ENCODE data around the gene DDX56.
"Not testable (repeated sequence)": the region's sequence is repeated elsewhere in the genome, so short reads cannot be mapped to it uniquely, and the experiment has no call there.

Gene DDX56

DNA sequence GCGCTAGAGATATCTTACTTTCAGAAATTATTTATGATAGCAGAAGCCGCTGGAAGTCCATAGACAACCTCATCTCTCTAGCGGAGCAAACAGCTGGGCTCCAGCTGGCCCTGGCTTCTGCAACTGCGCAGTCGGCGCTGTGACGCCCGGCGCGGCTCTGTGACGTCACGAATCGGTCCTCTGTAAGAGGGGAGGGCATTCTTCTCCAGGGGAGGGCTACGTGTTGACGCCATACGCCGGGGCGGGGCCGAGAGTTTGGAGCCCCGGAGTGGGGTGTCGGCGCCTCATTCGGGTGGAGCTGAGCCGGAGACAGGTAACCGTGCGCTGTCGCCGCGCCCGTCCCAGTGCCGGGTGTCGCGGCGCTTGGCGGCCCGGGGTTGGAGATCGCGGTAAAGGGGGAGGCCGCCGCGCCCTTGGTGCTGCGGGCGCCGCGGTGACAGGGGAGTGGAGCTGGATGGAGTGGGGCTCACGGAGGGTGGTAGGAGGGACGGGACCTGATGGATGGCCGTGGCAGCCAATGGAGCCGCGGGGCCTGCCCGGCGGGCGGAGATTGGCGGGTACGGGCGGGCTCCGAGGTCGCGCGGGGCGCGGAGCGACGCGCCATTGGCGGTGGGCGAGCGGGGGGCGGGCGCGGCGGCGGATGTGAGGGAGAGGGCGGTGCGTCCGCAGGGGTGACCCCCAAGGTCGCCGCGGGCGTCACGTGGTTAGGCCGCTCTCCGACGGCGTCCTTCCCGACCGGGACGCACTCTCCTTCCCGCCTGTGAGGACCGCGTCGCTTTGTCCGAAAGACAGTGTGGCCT is 32.8 kb upstream of the DDX56 start, which contains the start of gene OGDH:
OGDH (plus strand) TSS at position 287 of the 800 bp plus-strand sequence. CDS start 17,717 bp downstream, outside the sequence.
- peaks cover 1% of the 10 kb centered on the region for H3K27me3 Mint-ChIP-seq
- DNase-seq (peak; percentile 100), ATAC-seq (peak; percentile 99)
- peak within 1 kb of the TSS; percentile 93 for H3K4me3 Mint-ChIP-seq
- peak within 1 kb of the TSS; percentile 97 for H3K27ac Mint-ChIP-seq
- peaks cover 12% of the 10 kb centered on the region for H3K36me3 Mint-ChIP-seq (ENCODE audit: low read depth)
- H3K9me3 Mint-ChIP-seq, result no peaks in the 10 kb centered on the region
- H3K4me1 Mint-ChIP-seq, result peaks cover 47% of the 10 kb centered on the region

DNA sequence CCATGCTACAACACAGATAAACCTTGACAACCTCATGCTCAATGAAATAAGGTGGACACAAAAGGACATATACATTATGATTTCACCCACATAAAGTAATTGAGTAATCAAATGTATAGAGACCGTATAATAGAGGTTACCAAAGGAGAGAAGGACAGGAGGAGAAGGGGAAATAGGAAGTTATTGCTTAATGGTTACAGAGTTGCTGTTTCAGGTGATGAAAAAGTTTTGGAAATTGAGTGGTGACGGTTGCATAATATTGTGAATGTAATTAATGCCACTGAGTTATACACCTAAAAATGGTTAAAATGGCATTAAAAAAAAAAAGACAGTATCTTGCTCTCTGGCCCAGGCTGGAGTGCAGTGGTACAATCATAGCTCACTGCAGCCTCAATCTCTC is 31.2 kb upstream of the DDX56 start:
- Mint-ChIP-seq H3K9me3 (no peaks in the 10 kb centered on the region), H3K27me3 (peaks cover 1% of the 10 kb centered on the region), H3K36me3 (ENCODE audit: low read depth) (peaks cover 12% of the 10 kb centered on the region), H3K4me1 (peaks cover 43% of the 10 kb centered on the region), H3K27ac (no peak overlapping the region), H3K4me3 (peak overlapping the region; percentile 93)
- DNase-seq (no peak), ATAC-seq (no peak)

DNA sequence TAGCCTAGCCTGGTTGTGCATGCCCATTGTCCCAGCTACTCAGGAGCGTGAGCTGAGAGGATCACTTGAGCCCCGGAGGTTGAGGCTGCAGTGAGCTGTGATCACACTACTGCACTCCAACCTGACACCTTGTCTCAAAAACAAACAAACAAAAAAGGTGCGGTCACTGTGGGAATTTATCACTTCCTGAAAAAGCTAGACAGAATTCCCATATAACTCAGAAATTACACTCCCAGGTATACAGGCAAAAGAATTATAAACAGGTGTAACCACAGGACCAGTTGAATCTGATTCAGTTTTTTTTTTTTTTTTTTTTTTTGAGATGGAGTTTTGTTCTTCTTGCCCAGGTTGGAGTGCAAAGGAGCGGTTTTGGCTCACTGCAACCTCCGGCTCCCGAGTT is 29.5 kb upstream of the DDX56 start:
- DNase-seq (no peak), ATAC-seq (no peak)
- H3K4me1 Mint-ChIP-seq, result peaks cover 26% of the 10 kb centered on the region
- H3K9me3 Mint-ChIP-seq, result no peaks in the 10 kb centered on the region
- no peak overlapping the region for H3K4me3 Mint-ChIP-seq
- H3K27me3 Mint-ChIP-seq, result peaks cover 1% of the 10 kb centered on the region
- H3K36me3 Mint-ChIP-seq (ENCODE audit: low read depth), result peaks cover 9% of the 10 kb centered on the region
- no peak overlapping the region for H3K27ac Mint-ChIP-seq

DNA sequence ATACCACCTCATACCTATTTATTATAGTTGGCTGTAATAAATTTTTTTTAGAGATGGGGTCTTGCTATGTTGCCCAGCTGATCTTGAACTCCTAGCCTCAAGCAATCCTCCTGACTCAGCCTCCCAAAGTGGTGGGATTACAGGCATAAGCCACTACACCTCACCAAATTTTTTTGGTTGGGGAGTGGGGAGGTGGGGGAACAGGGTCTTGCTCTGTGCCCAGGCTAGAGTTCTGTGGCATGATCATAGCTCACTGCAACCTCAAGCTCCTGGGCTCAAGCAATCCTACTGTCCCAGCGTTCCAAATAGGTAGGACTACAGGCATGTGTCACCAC is 28.8 kb upstream of the DDX56 start:
- ATAC-seq (no peak), DNase-seq (no peak)
- Mint-ChIP-seq H3K36me3 (ENCODE audit: low read depth) (peaks cover 7% of the 10 kb centered on the region), H3K4me1 (peaks cover 20% of the 10 kb centered on the region), H3K27me3 (peaks cover 1% of the 10 kb centered on the region), H3K9me3 (no peaks in the 10 kb centered on the region), H3K27ac (no peak overlapping the region), H3K4me3 (no peak overlapping the region)

DNA sequence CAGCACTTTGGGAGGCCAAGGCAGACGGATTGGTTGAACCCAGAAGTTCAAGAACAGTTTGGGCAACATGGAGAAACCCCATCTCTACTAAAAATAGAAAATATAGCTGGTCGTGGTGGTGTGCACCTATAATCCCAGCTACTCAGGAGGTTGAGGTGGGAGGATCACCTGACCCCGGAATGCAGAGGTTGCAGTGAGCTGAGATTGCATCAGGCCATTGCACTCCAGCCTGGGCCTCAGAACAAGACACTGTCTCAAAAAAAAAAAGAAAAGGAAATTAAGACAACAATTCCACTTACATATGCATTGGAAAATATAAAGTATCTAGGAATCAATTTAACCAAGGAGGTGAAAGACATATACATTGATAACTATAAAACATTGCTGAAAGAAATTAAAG is 25.5 kb upstream of the DDX56 start:
- ATAC-seq, result no peak
- no peaks in the 10 kb centered on the region for H3K9me3 Mint-ChIP-seq
- H3K36me3 Mint-ChIP-seq (ENCODE audit: low read depth), result no peaks in the 10 kb centered on the region
- no peaks in the 10 kb centered on the region for H3K4me1 Mint-ChIP-seq
- H3K27ac Mint-ChIP-seq, result no peak overlapping the region
- H3K27me3 Mint-ChIP-seq, result no peaks in the 10 kb centered on the region
- no peak for DNase-seq
- no peak overlapping the region for H3K4me3 Mint-ChIP-seq

DNA sequence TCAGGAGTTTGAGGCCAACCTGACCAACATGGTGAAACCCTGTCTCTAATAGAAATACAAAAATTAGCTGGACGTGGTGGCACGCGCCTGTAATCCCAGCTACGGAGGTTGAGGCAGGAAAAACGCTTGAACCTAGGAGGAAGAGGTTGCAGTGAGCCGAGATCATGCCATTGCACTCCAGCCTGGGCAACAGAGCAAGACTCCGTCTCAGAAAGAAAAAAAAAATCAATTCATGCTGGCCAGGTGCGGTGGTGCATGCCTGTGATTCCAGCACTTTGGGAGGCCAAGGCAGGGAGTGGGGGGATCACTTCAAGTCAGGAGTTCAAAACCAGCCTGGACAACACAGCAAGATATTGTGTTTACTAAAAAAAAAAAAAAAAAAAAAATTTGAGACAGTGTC is 23.5 kb upstream of the DDX56 start:
- not testable (repeated sequence) for H3K27ac Mint-ChIP-seq; H3K36me3 Mint-ChIP-seq (ENCODE audit: low read depth); H3K4me1 Mint-ChIP-seq; H3K4me3 Mint-ChIP-seq; DNase-seq; H3K27me3 Mint-ChIP-seq; ATAC-seq; H3K9me3 Mint-ChIP-seq

DNA sequence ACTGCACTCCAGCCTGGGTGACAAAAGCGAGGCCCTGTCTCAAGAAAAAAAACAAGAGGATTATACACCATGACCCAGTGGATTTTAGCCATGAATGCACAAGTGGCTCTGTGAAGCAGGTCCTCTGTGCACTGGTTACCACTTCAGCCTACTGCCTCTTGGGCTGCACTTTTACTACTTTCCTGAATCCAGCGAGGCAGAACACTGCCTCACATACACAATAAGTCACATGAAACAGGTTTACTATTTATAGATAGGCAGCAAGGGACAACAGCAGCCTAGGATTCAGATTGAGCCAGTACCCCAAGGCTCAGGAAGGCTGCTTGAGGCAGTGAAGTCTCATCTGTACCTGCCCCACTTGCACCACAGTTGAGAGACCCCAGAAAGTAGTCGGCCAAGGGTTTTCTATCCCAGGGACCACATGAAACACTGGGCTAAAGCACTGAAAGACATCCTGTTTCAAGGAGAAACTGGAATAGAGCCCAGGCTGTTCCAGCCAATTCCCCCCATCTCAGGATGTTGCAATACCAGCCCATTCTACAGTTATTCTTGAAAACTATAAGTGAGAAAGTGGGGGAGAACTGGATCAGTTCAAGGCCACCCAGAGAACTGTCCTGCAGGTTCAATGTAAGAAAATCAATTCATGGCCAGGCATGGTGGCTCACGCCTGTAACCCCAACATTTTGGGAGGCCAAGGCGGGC is 22.4 kb upstream of the DDX56 start:
- Mint-ChIP-seq H3K36me3 (ENCODE audit: low read depth) (no peaks in the 10 kb centered on the region), H3K27ac (no peak overlapping the region), H3K4me3 (no peak overlapping the region), H3K9me3 (no peaks in the 10 kb centered on the region), H3K27me3 (no peaks in the 10 kb centered on the region), H3K4me1 (no peaks in the 10 kb centered on the region)
- DNase-seq (no peak), ATAC-seq (no peak)

DNA sequence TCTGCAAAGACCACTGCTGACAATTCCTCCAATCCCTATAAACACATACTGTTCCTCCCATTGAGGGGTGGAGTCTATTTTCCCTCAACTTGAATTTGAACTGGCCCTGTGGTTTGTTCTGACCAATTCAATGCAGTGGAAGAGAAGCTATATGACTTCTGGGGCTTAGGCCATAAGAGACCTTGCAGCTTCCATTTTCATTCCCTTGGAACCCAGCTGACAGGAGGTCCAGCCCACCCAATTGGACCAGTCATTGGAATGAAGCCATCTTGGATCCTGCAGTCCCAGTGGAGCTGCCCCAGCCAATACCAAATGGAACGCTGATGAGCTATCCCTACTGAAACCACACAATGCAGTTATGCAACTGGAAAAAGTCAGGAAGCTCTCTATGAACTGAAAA is 17.2 kb upstream of the DDX56 start:
- Mint-ChIP-seq H3K4me3 (no peak overlapping the region), H3K9me3 (no peaks in the 10 kb centered on the region), H3K27ac (no peak overlapping the region), H3K36me3 (ENCODE audit: low read depth) (no peaks in the 10 kb centered on the region), H3K27me3 (no peaks in the 10 kb centered on the region), H3K4me1 (no peaks in the 10 kb centered on the region)
- ATAC-seq (no peak), DNase-seq (no peak)

DNA sequence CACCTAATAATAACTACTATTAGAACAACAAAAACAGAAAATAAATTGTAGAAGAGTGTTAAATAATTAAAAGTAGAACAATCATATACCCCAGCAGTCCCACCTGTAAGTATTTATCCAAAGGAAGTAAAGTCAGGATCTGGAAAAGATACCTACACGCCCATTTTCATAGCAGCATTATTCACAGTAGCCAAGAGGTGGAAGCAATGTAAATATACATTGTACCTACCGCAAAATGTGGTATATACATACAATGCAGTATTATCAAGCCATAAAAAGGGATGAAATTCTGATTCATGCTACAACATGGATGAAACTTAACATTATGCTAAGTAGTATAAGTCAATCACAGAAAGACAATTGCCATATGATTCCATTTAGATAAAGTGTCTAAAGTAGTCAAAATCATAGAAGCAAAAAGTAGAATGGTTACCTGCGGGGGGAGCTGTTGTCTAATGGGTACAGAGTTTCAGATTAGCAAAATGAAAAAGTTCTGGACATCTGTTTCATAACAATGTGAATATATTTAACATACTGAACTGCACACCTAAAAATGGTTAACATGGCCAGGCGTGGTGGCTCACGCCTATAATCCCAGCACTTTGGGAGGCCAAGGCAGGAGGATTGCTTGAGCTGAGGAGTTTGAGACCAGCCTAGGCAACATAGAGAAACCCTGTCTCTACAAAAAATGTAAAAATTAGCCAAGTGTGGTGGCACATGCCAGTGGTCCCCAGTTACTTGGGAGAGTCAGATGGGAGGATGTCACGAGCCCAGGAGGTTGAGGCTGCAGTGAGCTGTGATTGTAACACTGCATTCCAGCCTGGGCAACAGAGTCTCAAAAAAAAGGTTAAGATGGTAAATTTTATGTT is 14.4 kb upstream of the DDX56 start:
- DNase-seq (peak; percentile 59), ATAC-seq (peak; percentile 46)
- Mint-ChIP-seq H3K9me3 (no peaks in the 10 kb centered on the region), H3K36me3 (ENCODE audit: low read depth) (no peaks in the 10 kb centered on the region), H3K27ac (no peak overlapping the region), H3K4me3 (no peak overlapping the region), H3K4me1 (peaks cover 4% of the 10 kb centered on the region), H3K27me3 (no peaks in the 10 kb centered on the region)

DNA sequence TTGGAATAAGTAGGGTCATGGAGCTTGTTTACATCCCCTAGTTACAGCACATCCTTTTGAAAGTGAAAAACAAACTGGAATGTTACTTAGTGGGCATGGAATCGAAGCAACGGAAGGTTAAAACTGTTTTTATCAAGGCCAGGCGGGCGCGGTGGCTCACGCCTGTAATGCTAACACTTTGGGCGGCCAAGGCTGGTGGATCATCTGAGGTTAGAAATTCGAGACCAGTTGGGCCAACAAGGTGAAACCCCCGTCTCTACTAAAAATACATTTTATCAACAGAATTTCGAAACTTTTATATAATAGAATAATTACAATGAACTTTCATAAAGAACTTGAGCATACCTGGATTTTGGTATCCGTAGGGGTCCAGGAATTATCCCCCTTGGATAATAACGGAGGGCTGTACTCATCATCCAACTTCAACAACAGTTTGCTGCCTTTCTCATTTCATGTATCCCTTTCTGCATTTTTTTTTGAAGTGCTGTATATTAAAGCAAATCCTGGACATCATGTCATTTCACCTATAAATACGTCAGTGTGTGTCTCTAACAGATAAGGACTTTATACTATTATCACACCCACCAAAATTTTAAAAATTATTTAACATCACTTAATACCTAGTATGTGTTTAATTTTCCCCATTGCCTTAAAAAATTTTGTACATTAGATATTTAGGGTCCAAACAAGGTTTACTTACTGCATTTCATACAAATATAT is 9.6 kb upstream of the DDX56 start:
- DNase-seq, result no peak
- Mint-ChIP-seq H3K27ac (peak overlapping the region; percentile 97), H3K4me1 (peaks cover 38% of the 10 kb centered on the region), H3K4me3 (peak overlapping the region; percentile 92), H3K27me3 (peaks cover 3% of the 10 kb centered on the region), H3K9me3 (no peaks in the 10 kb centered on the region), H3K36me3 (ENCODE audit: low read depth) (peaks cover 30% of the 10 kb centered on the region)
- no peak for ATAC-seq

DNA sequence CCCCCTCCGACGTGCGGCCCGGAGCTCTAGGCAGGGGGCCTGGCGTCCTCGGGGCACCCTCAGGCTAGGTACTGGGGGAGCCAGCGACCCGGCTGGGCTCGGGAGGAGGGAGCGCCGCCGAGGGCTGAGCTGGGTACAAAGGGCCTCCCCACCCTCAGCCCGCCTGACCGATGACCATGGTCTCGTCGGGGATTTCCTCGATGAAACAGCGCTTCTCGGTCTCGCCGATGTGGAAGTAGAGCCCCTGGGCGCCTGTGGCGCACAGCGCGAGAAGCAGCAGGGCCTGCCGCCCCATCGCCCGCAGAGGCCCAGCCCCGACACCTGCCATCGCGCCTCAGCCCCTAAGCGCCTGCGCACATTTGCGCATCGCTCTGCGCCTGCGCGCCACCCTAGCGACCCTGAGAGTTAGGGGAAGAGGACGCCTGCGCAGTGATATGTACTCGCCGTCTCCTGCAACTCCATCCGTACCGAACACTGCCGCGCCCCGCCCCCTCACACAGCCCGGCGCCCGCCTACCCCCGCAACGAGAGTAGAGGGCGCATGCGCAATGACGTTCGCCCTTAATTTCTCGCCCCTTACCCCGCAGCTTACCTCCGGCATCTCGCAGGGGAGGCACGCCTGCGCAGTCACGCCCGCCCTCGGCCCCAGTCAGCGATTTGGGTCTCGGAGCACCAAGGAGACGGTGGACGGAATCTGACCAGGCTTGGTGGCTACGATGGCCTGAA is 8.3 kb upstream of the DDX56 start, which contains the start of gene TMED4:
TMED4 (minus strand) TSS at position 353 of the 725 bp plus-strand sequence; CDS start at position 328, 25 bp downstream.
- Mint-ChIP-seq H3K4me3 (peak within 1 kb of the TSS; percentile 92), H3K27me3 (peaks cover 3% of the 10 kb centered on the region), H3K36me3 (ENCODE audit: low read depth) (peaks cover 35% of the 10 kb centered on the region), H3K27ac (peak within 1 kb of the TSS; percentile 97), H3K4me1 (peaks cover 38% of the 10 kb centered on the region), H3K9me3 (no peaks in the 10 kb centered on the region)
- peak; percentile 91 for ATAC-seq
- DNase-seq, result peak; percentile 100

DNA sequence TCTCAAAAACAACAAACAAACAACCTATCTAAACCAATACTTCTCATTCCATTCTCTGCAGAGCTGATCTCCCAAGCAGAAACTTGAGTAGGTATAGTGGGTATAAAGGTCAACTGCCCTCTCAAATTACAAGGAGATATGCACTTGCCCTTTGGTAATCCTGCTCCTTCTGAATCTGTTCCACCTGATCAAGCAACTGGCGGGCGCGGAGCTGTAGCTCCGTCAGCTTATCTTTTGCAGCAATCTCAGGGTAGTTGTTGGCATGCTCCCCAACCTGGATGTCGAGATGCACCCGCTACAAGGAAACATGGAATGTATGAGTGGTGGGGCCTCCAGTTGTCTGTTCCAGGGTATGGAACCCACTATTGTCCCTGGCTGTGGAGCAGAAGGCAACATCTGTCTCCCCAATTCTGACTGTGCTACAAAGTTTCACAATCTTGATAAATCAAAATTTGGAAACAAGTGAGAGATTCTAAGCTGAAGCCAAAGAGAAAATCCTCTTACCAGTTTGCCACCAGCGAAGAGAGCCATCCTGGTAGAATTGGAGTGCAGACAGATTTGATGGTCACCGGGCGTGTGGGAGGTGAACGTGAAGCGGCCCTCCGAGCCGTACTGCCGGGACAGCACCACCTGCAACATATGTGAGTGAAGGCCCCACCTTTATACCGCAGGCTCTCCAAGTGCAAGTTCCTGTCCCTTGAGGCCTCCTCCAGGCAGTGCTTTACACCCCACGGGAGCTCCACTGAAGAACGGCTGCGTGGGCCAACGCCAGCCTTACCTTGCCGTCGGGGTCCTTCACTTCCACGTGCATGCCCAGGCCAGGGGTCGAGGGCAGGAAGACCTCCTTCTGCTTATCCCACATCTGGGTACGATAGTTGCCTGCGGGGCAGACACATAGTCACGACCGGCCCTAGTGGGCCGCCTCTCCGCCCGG is 7.5 kb upstream of the DDX56 start:
- Mint-ChIP-seq H3K27me3 (peaks cover 3% of the 10 kb centered on the region), H3K27ac (peak overlapping the region; percentile 97), H3K4me1 (peaks cover 39% of the 10 kb centered on the region), H3K4me3 (peak overlapping the region; percentile 92), H3K36me3 (ENCODE audit: low read depth) (peaks cover 36% of the 10 kb centered on the region), H3K9me3 (no peaks in the 10 kb centered on the region)
- DNase-seq (peak; percentile 59), ATAC-seq (peak; percentile 55)

DNA sequence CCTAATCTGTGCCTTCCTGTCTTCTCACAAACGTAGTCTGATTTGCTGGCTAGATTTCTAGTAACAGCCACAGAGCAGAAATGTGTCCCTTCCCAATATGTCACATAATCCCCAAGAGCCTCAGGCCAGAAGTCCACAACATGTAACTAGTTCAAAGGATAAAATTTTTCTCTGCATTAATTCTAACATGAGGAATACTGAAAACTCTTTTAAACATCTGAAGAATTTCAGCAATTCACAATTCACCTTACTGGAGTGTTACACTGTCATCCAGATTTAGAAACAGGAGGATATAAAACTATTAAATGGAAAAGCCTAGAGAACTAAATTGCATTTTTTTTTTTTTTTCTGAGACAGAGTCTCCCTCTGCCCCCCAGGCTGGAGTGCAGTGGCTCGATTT is 2.5 kb upstream of the DDX56 start:
- H3K36me3 Mint-ChIP-seq (ENCODE audit: low read depth), result peaks cover 60% of the 10 kb centered on the region
- ATAC-seq, result no peak
- H3K4me1 Mint-ChIP-seq, result peaks cover 57% of the 10 kb centered on the region
- no peak for DNase-seq
- H3K27me3 Mint-ChIP-seq, result no peaks in the 10 kb centered on the region
- peak overlapping the region; percentile 10 for H3K27ac Mint-ChIP-seq
- H3K4me3 Mint-ChIP-seq, result no peak overlapping the region
- H3K9me3 Mint-ChIP-seq, result no peaks in the 10 kb centered on the region
